Activated T-helper 2 cell treated with anti-CD3 and anti-CD28 coated beads, Interferon-gamma antibody, Interleukin-2, Interleukin-4, amounts not matched to agents 10 μg/mL and 5 μg/mL and 100 μg/mL, durations not matched to agents 14 hours and 24 hours and 36 hours (primary cell): Measurements from ENCODE around the gene VKORC1. TPM values are rescaled to one million over a fixed set of nuclear protein-coding genes. Genes with fewer than 3 reads are reported as not detected.

Experiments
- DNase-seq: peaks from one replicate; pipeline ENCODE4 v3.0.0; 2021; ENCODE audit warnings: low spot score
- H3K27ac Mint-ChIP-seq: one replicate; pipeline ENCODE4 v1.8.0; 2021; ENCODE audit warnings: mixed read lengths
- H3K27me3 Mint-ChIP-seq: one replicate; pipeline ENCODE4 v1.8.0; 2021; ENCODE audit warnings: low read depth, mixed read lengths
- H3K36me3 Mint-ChIP-seq: one replicate; pipeline ENCODE4 v1.8.0; 2021; ENCODE audit warnings: low read depth, mixed read lengths
- H3K4me1 Mint-ChIP-seq: one replicate; pipeline ENCODE4 v1.8.0; 2021; ENCODE audit warnings: low read depth, mixed read lengths
- H3K4me3 Mint-ChIP-seq: one replicate; pipeline ENCODE4 v1.8.0; 2021; ENCODE audit warnings: low read depth, mild to moderate bottlenecking, moderate library complexity, mixed read lengths
- H3K9me3 Mint-ChIP-seq: one replicate; pipeline ENCODE4 v1.8.0; 2021; ENCODE audit warnings: mixed read lengths
- intact Hi-C: fragments of 100-400 bp; cut with micrococcal nuclease; formaldehyde crosslinking; loops from one replicate; pipeline ENCODE4 v1.15.1; 2023
- total RNA-seq: library from RNA; stranded (reverse); gene quantifications from 2 replicates; pipeline ENCODE4 v1.2.3, GENCODE V29; 2022

VKORC1 gene
- total RNA-seq, 1 donor from 2014 or later: 54.5 TPM

DNA sequence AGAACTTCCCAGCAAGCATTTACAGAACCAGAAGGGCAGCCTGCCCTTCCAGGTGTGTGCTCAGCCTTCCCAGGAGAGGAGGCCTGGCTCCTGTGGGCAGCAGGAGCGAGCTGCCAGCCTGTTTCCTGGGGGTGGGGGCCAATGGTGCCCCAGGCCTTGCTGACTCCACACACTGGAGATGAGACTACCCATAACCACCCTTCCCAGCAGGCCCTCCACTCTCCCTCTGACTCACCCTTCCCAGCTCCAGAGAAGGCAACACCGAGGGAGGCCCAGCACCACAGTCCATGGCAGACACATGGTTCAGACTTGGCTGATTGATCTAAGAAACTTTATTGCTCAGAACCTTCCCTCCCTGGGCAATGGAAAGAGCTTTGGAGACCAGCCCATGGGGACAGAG lies 4.1 kb downstream of the VKORC1 start:
- Mint-ChIP-seq H3K9me3 (no peaks in the 10 kb centered on the region), H3K27me3 (no peaks in the 10 kb centered on the region), H3K4me3 (no peak overlapping the region), H3K36me3 (peaks cover 24% of the 10 kb centered on the region), H3K27ac (no peak overlapping the region), H3K4me1 (peaks cover 16% of the 10 kb centered on the region)
- DNase-seq: no peak
- intact Hi-C loops: no loop called here

DNA sequence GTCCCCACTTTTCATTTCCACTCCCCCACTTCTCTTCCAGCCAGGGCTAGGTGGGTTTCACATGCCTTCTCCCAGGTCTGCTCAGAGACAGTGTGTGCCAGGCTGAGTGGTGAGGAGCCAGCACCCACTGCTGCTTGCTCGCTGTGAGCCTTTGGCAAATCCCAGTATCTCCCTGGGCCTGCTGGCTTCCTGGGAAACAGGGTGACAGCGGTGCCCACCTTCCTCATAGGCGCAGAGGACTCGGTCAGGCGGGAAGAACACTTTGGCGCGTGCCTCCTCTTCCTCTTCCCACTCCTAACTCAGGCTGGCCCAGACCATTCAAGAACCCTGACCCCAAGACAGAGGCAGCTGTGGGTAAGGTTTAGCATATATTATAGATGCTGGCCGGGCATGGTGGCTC lies 5.4 kb downstream of the VKORC1 start:
- H3K4me3 Mint-ChIP-seq: no peak overlapping the region
- H3K9me3 Mint-ChIP-seq: no peaks in the 10 kb centered on the region
- H3K27ac Mint-ChIP-seq: no peak overlapping the region
- H3K4me1 Mint-ChIP-seq: peaks cover 15% of the 10 kb centered on the region
- H3K36me3 Mint-ChIP-seq: peaks cover 27% of the 10 kb centered on the region
- no peaks in the 10 kb centered on the region for H3K27me3 Mint-ChIP-seq
- intact Hi-C loops: no loop called here
- no peak for DNase-seq

DNA sequence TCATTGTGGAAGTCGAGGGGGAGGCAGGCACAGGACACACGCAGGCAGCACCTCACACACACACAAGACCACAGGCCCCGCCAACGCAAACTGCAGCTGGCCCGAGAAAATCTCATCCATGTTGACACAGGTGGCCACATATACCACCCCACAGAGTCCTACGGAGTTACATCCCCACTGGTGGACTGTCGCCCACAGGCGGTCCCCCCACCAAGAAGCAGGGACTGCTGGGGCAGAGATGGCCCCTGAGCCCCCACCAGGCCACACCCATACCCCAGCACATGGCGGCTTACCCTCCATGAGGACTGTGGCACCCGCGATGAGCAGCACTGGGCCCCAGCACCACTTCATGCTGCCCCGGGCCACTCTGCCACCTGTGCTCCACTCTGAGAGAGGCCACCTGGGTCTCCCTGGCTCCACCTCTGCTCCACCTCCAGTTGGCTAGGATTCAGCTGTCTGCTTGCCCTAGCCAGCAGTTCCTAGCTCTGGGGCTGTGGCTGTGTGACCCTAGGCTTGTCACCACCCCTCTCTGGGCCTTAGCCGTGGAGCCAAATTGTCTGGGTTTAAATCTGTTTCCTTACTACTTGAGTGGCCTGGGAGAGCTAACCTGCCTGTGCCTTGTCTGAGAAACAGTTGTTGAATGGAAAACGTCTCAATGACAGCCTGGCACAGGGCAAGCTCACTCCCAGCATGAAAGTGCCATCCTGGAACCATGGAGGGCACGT lies 6.0 kb downstream of the VKORC1 start, which contains the start of gene PRSS53:
Gene PRSS53, minus strand, starts transcription at position 485 of the 725 bp plus-strand sequence. Its CDS starts 134 bp downstream, at position 351.
- Mint-ChIP-seq H3K36me3 (peaks cover 24% of the 10 kb centered on the region), H3K27ac (no peak within 1 kb of the TSS), H3K9me3 (no peaks in the 10 kb centered on the region), H3K27me3 (no peaks in the 10 kb centered on the region), H3K4me1 (peaks cover 9% of the 10 kb centered on the region), H3K4me3 (no peak within 1 kb of the TSS)
- no peak for DNase-seq
- intact Hi-C loops: no loop called here

DNA sequence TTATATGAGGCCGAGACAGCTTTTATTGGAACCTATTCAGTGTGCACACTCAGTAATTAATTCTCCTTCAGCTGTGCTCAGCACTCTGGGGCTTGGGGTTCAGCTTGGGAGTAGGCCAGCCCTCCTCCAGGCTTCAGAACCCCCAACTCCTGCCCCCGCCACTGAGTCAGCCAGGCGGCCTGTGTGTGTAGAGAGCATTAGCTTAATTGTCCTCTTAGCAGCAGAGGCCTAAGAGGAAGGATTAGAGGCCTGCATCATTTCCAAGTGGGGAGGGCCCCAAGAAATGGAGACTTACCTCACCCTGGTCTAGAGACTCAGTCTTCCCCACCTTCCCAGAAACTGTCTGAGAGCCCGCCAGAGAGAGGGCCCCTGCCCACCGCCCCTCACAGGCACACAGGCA lies 6.6 kb downstream of the VKORC1 start:
- H3K27me3 Mint-ChIP-seq: no peaks in the 10 kb centered on the region
- peaks cover 24% of the 10 kb centered on the region for H3K36me3 Mint-ChIP-seq
- intact Hi-C loops: no loop called here
- no peak for DNase-seq
- H3K4me1 Mint-ChIP-seq: peaks cover 5% of the 10 kb centered on the region
- no peak overlapping the region for H3K27ac Mint-ChIP-seq
- no peaks in the 10 kb centered on the region for H3K9me3 Mint-ChIP-seq
- H3K4me3 Mint-ChIP-seq: no peak overlapping the region

DNA sequence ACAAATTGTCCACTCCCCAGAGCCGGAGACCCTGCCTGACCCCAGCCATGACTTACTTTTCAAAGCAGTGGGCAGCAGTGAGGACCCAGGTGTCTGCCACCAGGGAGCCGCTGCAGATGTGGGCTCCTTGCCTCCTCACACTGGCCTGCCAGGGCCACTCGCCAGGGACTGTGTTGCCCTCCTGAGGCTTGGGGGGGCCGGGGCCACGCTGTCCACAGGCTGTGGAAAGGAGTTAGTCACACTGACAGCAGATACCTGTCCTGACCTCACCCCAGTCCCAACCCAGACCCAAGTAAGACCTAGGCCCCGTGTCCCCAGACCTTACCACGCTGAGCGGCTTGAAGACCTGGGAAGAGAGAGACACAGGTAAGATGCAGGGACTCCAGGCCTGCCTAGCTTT lies 7.1 kb downstream of the VKORC1 start:
- H3K36me3 Mint-ChIP-seq: peaks cover 23% of the 10 kb centered on the region
- H3K4me1 Mint-ChIP-seq: peaks cover 2% of the 10 kb centered on the region
- no peak overlapping the region for H3K27ac Mint-ChIP-seq
- DNase-seq: no peak
- H3K9me3 Mint-ChIP-seq: no peaks in the 10 kb centered on the region
- no peak overlapping the region for H3K4me3 Mint-ChIP-seq
- H3K27me3 Mint-ChIP-seq: no peaks in the 10 kb centered on the region
- intact Hi-C loops: no loop called here

DNA sequence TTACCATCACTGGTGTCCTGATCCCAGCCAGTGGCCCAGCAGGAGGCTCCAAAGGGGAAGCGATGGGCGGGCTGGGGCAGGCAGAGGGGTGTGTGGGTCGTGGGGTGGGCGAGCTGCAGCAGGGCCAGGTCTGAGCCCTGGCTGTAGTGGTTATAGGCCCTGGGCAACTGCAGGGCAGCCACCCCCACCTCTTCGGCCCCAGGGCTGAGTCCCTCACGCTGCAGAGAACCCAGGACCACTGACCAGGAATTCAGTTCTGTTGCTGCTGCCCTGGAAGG lies 8.0 kb downstream of the VKORC1 start:
- Mint-ChIP-seq H3K27ac (no peak overlapping the region), H3K27me3 (no peaks in the 10 kb centered on the region), H3K36me3 (peaks cover 27% of the 10 kb centered on the region), H3K9me3 (no peaks in the 10 kb centered on the region), H3K4me3 (no peak overlapping the region), H3K4me1 (peaks cover 2% of the 10 kb centered on the region)
- intact Hi-C loops: no loop called here
- DNase-seq: no peak

DNA sequence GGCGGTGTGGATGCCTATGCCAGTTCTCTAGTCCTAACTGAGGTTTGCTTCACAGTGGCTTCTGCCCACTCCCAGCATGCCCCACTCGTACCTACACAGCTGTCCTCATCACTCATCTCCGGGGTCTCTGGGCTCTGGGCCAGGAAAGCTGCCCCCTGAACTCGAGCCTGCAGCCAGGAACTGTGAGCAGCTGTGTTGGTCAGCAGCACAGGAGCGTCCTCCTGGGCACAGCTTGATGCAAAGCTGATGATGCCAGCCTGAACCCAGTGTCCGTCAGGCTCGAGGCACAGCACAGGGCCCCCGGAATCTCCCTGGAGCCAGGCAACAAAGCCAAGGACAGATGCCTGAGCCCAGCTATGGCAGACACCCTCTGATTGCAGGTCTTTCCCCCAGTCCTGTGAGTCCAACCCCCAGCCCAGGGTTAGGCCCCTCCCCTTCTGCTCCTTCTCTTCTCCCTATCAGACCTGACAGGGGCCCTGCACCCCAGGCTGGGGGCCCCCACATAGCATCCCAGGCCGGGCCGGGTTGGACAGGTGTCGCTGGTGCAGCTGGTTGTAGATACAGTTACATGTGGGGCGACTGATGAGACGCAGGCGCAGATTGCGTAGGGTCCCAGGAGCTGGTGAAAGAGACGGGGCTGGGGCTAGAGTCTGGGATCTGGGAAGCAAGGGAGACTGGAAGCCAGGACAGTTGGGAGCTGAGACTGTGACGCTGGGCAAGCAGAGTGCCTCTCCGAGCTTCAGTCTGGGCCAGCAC lies 8.5 kb downstream of the VKORC1 start:
- H3K4me1 Mint-ChIP-seq: peaks cover 2% of the 10 kb centered on the region
- no peak for DNase-seq
- no peaks in the 10 kb centered on the region for H3K9me3 Mint-ChIP-seq
- peaks cover 26% of the 10 kb centered on the region for H3K36me3 Mint-ChIP-seq
- no peak overlapping the region for H3K27ac Mint-ChIP-seq
- H3K27me3 Mint-ChIP-seq: no peaks in the 10 kb centered on the region
- intact Hi-C loops: no loop called here
- no peak overlapping the region for H3K4me3 Mint-ChIP-seq

DNA sequence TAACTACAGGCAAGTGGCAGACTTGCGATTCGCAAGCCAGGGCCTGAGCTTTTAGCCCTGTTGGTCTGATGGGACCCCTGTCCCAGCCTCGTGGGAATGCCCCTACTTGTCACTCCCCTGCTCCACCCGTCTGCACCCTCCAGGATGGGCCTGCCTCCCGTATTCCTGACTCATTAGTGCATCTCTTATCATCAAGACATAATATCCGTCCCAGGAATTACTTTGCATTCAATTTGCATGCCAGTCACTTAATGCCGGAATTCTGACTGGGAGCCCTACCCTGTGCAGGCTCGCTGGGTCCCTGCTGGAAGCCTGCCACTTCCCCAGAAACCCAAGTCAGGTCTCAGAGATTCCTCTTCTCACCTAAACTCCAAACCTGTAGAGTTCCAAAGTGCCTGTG lies 9.2 kb downstream of the VKORC1 start:
- no peak for DNase-seq
- Mint-ChIP-seq H3K4me3 (no peak overlapping the region), H3K27ac (no peak overlapping the region), H3K27me3 (no peaks in the 10 kb centered on the region), H3K36me3 (peaks cover 26% of the 10 kb centered on the region), H3K9me3 (no peaks in the 10 kb centered on the region), H3K4me1 (peaks cover 2% of the 10 kb centered on the region)
- intact Hi-C loops: no loop called here

DNA sequence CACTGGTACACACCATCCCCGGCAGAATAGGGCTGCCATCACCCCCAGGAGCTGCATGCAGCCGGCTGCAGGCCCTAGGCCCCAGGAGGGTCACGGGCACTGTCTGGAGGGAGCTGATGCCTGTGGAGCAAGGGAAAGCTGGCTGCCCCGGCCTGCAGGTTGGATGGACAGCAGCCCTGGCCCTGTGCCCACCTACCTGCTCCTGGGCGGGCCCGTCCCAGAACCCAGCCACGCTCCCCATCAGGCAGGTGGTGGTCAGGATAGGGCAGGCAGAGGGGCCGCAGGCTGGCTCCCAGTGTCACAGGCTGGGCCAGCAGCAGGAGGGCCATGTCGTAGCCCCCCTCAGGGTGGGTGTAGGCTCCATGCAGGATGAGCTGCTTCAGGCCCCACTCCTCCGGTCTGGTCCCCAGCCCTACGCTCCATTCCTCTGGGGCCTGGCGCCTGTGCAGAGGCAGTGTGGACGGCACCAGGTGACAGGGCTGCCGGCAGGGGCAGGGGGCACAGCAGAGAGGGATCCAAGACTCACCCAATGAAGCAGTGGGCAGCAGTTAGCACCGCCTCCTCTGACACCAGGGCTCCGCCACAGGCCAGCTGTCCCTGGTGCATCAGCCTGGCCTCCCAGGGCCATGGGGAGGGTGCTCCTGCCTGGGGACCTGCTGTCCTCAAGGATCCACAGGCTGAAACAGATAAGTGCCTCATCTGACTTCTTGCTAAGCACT lies 9.9 kb downstream of the VKORC1 start:
- Mint-ChIP-seq H3K4me1 (peaks cover 2% of the 10 kb centered on the region), H3K4me3 (no peak overlapping the region), H3K9me3 (no peaks in the 10 kb centered on the region), H3K27ac (no peak overlapping the region), H3K27me3 (no peaks in the 10 kb centered on the region), H3K36me3 (peaks cover 27% of the 10 kb centered on the region)
- no peak for DNase-seq
- intact Hi-C loops: no loop called here

DNA sequence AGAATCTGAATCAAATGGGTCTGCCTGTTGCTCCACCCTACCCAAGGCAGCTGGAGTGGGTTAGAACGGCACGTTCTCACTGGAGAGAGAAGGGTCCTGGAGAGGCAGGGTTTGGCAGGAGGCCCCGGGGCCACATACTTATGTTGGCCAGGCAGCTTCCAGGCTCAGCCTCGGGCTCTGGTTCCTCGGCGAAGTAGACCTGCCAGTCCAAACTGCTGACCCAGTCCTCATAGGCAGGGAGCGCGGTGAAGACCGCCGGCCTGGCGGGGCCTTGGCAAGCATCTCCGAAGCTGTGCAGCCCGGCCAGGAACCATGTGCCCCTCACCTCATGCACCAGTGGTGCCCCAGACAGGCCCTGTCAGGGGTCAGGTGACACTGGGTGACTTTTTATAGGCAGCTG lies 10.6 kb downstream of the VKORC1 start:
- Mint-ChIP-seq H3K4me3 (no peak overlapping the region), H3K36me3 (peaks cover 29% of the 10 kb centered on the region), H3K9me3 (no peaks in the 10 kb centered on the region), H3K4me1 (peaks cover 2% of the 10 kb centered on the region), H3K27ac (no peak overlapping the region), H3K27me3 (no peaks in the 10 kb centered on the region)
- intact Hi-C loops: no loop called here
- DNase-seq: no peak

GRCh38 chr16:31083556-31083955 lies 11.0 kb downstream of the VKORC1 start:
- Mint-ChIP-seq H3K36me3 (peaks cover 33% of the 10 kb centered on the region), H3K27me3 (no peaks in the 10 kb centered on the region), H3K27ac (no peak overlapping the region), H3K4me1 (peaks cover 2% of the 10 kb centered on the region), H3K4me3 (no peak overlapping the region), H3K9me3 (no peaks in the 10 kb centered on the region)
- intact Hi-C loops: no loop called here
- no peak for DNase-seq

DNA sequence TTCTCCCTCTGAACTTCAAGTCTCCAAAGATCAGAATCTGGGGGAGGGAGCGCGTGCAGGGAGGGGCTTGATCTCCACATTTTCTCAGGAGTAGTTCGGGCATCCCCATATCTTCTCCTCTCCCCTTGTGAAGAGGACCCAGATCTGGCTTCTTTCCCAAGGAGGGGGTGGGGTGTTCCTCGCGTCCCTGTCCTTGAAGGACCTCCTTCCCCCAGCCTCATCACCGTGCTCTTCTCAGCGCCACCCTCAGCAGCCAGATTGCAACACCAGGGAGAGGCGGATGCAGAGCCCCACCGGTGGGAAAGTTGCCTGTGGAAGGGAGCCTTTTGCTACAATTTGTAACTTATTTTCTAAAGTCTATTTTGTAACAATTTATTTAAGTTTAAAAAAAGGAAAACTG lies 11.5 kb downstream of the VKORC1 start:
- H3K36me3 Mint-ChIP-seq: peaks cover 37% of the 10 kb centered on the region
- peaks cover 2% of the 10 kb centered on the region for H3K4me1 Mint-ChIP-seq
- H3K27ac Mint-ChIP-seq: no peak overlapping the region
- no peaks in the 10 kb centered on the region for H3K9me3 Mint-ChIP-seq
- H3K4me3 Mint-ChIP-seq: no peak overlapping the region
- intact Hi-C loops: no loop called here
- DNase-seq: no peak
- H3K27me3 Mint-ChIP-seq: no peaks in the 10 kb centered on the region
